ENCODE measurements around the gene FAM47B. TPM values are rescaled to one million over a fixed set of nuclear protein-coding genes. Genes with fewer than 3 reads are reported as not detected.

Gene FAM47B
- total and polyA plus RNA-seq, 12 donors: not detected

DNA sequence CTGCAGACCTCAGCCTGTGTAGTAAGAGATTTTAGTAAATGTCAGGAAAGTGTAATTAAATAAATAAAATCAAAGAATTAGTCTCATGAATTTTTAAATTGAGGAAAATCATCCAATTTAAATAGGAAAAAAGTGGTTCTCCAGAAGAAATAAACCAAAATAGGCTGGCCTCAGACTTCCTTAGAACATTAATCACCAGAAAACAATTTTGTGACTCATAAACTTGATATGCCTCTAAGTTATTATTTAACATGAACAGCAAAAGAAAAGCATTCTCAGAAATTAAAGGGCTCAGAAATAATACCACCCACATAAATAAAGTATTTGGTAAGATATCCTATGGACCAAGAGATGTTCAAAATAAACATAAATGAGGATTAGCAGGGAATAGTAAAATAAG, 14.3 kb downstream of the FAM47B start:
- no peak for TF ChIP-seq POLR2A (IDR thresholded peaks at IDR 0.05)
- TF ChIP-seq, protein P1, sequence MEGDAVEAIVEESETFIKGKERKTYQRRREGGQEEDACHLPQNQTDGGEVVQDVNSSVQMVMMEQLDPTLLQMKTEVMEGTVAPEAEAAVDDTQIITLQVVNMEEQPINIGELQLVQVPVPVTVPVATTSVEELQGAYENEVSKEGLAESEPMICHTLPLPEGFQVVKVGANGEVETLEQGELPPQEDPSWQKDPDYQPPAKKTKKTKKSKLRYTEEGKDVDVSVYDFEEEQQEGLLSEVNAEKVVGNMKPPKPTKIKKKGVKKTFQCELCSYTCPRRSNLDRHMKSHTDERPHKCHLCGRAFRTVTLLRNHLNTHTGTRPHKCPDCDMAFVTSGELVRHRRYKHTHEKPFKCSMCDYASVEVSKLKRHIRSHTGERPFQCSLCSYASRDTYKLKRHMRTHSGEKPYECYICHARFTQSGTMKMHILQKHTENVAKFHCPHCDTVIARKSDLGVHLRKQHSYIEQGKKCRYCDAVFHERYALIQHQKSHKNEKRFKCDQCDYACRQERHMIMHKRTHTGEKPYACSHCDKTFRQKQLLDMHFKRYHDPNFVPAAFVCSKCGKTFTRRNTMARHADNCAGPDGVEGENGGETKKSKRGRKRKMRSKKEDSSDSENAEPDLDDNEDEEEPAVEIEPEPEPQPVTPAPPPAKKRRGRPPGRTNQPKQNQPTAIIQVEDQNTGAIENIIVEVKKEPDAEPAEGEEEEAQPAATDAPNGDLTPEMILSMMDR (IDR thresholded peaks at IDR 0.05): no peak
- H3K27ac ChIP-seq: no peak overlapping the region
- DNase-seq: no peak
- H3K27me3 ChIP-seq: no peaks in the 10 kb centered on the region
- H3K4me3 ChIP-seq: no peak overlapping the region
- H3K9me3 ChIP-seq (replicated peaks in 1 of 3): no peaks in the 10 kb centered on the region
- H3K36me3 ChIP-seq (replicated peaks in 1 of 2): no peaks in the 10 kb centered on the region
- intact Hi-C loops (cut with DNase I): no loop called here
- H3K4me1 ChIP-seq (replicated peaks in 1 of 2): no peaks in the 10 kb centered on the region

DNA sequence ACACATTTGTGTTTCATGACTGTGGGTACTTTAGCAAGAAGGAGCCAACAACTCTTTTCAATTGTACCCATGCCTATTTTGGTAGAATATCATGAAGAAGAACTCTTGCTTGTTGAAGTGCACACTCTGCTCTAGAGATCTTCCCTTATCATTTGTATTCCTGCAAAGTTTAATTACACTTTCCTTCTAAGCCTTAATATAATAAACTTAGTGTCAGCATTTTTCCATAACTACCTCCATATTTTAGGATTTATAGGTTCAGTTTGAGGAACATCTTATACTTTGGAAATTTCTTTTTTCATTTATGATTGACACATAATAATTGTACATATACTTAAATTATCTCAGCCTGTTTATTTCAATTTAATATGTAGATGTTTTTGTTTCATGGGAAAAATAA, 19.1 kb downstream of the FAM47B start:
- peaks cover 1% of the 10 kb centered on the region for H3K27me3 ChIP-seq
- no peaks in the 10 kb centered on the region for H3K36me3 ChIP-seq (replicated peaks in 1 of 2)
- no peak overlapping the region for H3K4me3 ChIP-seq
- TF ChIP-seq, protein P1 (IDR thresholded peaks at IDR 0.05): no peak
- no peak for TF ChIP-seq POLR2A (IDR thresholded peaks at IDR 0.05)
- H3K9me3 ChIP-seq (replicated peaks in 1 of 3): no peaks in the 10 kb centered on the region
- no peak for DNase-seq
- H3K4me1 ChIP-seq (replicated peaks in 1 of 2): no peaks in the 10 kb centered on the region
- intact Hi-C loops (cut with DNase I): no loop called here
- H3K27ac ChIP-seq: no peak overlapping the region

- Histone ChIP-seq H3K27ac (no peak overlapping the region), H3K36me3 (replicated peaks in 1 of 2) (no peaks in the 10 kb centered on the region), H3K9me3 (replicated peaks in 1 of 3) (no peaks in the 10 kb centered on the region), H3K27me3 (peaks cover 7% of the 10 kb centered on the region), H3K4me3 (no peak overlapping the region), H3K4me1 (replicated peaks in 1 of 2) (no peaks in the 10 kb centered on the region)
- intact Hi-C loops (cut with DNase I): no loop called here
- TF ChIP-seq POLR2A (IDR thresholded peaks at IDR 0.05): no peak
- TF ChIP-seq, protein P1 (IDR thresholded peaks at IDR 0.05): no peak
- WGBS, 4 donors: 60 to 100% (median 70%) methylated on average over 3 of the region's 3 CpGs
- DNase-seq: no peak
Measured at GRCh38 chrX:34972206-34972605, 29.6 kb downstream of the FAM47B start.

GRCh38 chrX:34978171-34978570, 35.6 kb downstream of the FAM47B start:
- Histone ChIP-seq H3K36me3 (replicated peaks in 1 of 2) (no peaks in the 10 kb centered on the region), H3K27ac (no peak overlapping the region), H3K27me3 (peaks cover 8% of the 10 kb centered on the region), H3K4me1 (replicated peaks in 1 of 2) (no peaks in the 10 kb centered on the region), H3K9me3 (replicated peaks in 1 of 3) (no peaks in the 10 kb centered on the region), H3K4me3 (no peak overlapping the region)
- intact Hi-C loops (cut with DNase I): no loop called here
- TF ChIP-seq POLR2A (IDR thresholded peaks at IDR 0.05): no peak
- TF ChIP-seq, protein P1 (IDR thresholded peaks at IDR 0.05): no peak
- DNase-seq: no peak
- 80 to 100% (median 88%) methylated on average over 1 to 3 of the region's 3 CpGs for WGBS, 4 donors

All from adrenal gland (tissue), 12 donors.